HG02588 (cell line): Measurements from ENCODE around the gene SH2D6.
"Not testable (repeated sequence)": the region's sequence is repeated elsewhere in the genome, so short reads cannot be mapped to it uniquely, and the experiment has no call there.

Experiments
- ATAC-seq: cut with Tn5 transposase; IDR thresholded peaks from one replicate; pipeline ENCODE4 v1.9.1; 2021; ENCODE audit warnings: mild to moderate bottlenecking, moderate library complexity; ENCODE audit not compliant: unreplicated experiment

The SH2D6 gene

GRCh38 chr2:85418132-85419008 is at the start of gene SH2D6:
Gene SH2D6, plus strand, starts transcription at chr2:85418714. Its CDS starts 10,752 bp downstream, at chr2:85429466.
- ATAC-seq: peak; percentile 77

DNA sequence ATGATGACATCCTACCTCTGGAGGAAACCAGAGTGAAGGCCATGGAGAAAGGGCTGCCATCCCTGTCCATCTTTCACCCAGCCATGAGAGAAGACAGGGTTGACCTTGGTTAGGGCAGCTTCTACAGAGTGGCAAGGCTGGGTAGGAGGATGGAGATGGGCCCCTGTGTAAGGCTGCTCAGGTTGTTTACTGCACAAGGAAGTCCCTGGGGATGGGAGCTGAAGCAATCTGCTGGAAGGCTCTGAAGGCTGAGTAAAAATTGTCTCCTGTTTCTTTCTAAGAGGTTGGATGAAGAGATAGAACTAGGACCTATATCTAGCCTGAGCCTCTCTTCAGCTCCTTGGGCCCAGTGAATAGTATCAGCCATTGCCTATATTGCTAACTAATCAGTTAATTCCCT is 49.6 kb upstream of the SH2D6 start:
- ATAC-seq: no peak

DNA sequence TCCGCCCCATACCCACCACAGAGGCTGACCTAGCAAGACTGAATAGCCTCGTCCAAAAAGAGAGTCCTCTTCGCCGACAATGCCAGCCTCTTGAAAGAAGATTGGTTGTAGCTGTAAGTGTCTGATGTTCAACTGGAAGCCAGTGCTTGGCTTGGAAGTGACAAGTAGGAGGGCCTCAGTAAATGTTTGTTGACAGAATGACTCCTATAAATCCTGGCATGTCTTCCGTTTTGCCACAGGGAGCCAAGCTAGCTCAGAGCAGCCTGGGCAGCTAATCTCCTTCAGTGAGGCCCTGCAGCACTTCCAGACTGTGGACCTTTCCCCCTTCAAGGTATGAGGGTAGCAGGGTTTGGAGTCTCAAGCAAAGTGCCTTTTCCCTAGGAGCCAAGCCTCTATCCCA is 49.0 kb upstream of the SH2D6 start:
- no peak for ATAC-seq

DNA sequence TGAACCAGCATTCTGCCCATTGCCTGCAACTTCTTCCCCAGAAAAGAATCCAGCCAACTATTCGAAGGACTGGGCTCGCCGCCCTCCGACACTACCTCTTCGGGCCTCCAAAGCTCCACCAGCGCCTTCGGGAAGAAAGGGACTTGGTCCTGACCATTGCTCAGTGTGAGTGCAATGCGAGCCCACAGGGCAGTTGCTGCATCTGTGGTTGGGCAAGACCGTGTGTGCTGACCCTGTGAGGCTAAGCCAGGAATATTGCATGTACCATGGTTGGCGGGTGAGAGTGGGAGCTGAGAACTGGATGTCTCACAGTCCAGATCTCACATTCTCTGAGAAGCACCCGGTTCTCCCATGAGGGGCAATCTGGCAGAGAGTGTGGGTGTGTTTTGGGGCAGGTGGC is 47.5 kb upstream of the SH2D6 start:
- no peak for ATAC-seq

- no peak for ATAC-seq
These were observed 42.0 kb upstream of the SH2D6 start for GRCh38 chr2:85376291-85377065.

DNA sequence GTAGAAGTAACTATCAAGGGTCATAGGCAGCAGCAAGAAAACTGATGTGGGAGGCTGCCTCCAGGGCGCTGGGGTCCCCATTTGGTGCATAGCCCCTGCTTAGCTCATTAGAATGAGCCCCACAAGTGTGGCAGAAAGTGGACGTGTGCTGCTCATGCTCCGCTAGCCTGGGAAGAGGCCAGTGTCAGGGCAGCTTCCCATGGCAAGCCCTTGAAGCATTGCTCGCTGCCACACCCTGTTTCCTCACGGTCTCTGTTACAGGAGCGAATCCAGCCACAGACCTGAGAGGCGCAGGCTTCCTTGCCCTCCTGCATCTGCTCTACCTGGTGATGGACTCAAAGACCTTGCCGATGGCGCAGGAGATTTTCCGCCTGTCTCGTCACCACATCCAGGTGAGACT is 41.4 kb upstream of the SH2D6 start:
- ATAC-seq: no peak

DNA sequence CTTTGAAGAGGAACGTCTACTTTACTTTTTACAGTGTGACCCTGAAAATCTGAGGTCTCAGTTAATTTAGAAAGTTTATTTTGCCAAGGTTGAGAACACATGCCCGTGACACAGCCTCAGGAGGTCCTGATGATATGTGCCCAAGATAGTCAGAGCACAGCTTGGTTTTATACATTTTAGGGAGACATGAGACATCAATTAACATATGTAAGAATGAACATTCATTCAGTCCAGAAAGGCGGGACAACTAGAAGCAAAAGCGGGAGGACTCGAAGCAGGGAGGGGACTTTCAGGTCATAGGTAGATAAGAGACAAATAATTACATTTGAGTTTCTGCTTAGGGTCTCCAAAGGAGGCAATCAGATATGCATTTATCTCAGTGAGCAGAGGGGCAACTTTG is 40.3 kb upstream of the SH2D6 start:
- ATAC-seq: no peak

GRCh38 chr2:85380048-85380447 is 38.5 kb upstream of the SH2D6 start:
- ATAC-seq: no peak

DNA sequence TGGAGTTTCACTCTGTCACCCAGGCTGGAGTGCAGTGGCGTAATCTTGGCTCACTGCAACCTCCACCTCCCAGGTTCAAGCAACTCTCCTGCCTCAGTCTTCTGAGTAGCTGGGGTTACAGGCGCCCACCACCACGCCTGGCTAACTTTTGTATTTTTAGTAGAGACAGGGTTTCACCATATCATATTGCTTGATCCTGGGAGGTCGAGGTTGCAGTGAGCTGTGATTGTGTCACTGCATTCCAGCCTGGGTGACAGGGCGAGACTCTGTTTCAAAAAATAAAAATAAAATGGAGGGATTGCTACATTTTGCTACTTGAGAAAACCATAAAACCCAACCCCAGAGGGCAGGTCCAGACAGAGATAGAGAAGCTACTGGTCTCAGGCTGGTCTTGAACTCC is 35.4 kb upstream of the SH2D6 start:
- not testable (repeated sequence) for ATAC-seq

GRCh38 chr2:85383850-85384249 is 34.7 kb upstream of the SH2D6 start:
- ATAC-seq: no peak

DNA sequence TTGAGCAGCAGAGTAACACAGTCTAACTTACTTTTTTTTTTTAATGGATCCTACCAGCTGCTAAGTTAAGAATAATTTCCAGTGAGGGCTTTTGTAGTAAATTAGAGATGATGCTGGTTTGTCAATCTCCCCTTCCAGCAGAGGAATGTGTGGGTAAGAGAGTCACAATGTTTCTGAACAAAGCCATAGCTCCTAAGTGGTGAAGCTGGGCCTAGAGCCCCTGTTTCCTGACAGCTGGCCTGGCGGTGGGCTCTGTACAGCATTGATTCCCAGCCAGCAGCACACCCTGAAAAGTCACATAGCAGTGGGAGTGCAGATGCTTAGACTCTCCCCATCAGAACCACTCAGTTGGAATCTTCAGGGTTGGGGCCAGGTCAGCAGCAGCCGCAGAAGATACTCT is 32.8 kb upstream of the SH2D6 start:
- no peak for ATAC-seq

DNA sequence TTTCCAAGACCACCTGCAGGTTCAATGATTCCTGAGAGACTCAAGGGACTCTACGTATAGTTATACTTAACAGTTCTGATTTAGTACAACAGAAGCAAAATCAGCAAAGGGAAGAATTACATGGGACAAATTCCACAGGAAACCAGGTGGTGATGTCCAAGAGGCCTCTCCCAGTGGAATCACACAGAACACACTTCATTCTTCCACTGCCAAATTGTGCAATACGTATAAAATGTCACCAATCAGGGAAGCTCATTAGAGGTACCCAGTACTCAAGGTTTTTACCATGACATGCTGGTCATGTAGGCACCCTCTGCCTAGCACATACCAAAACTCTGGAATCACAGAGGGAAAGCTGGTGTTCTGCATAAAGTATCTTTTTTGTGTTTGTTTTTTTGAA is 30.8 kb upstream of the SH2D6 start:
- ATAC-seq: no peak

DNA sequence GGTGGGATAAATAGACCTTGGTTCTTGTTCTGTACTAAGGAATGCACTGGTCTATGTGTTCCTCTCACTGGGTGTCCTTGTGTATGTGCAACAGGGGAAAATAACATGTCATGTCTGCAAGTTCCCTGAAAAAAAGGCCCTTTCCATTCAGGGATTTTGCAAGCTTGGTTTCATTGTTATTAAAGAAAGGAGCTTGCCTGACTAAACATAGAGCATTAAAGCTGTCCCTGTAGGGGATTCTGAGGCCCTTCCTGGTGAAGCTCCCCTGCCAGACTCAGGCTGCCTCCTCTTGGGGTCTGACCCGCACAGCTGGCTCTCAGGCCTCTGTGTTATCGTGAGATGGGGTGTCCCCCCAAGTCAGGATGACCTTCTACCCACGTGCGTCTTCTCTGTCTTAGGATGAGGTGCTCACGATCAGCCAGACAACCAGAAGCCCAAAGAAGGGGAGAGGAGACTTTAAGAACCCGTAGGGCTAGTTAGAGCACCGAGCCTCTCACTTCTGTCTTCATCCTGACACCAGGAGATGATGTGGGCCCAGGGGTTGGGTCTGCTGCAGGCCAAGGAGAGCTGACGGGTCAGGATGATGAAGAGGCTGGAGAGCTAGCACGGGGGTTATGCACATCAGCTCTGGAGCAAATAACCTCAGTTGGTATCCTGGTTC is 29.5 kb upstream of the SH2D6 start:
- ATAC-seq: no peak

DNA sequence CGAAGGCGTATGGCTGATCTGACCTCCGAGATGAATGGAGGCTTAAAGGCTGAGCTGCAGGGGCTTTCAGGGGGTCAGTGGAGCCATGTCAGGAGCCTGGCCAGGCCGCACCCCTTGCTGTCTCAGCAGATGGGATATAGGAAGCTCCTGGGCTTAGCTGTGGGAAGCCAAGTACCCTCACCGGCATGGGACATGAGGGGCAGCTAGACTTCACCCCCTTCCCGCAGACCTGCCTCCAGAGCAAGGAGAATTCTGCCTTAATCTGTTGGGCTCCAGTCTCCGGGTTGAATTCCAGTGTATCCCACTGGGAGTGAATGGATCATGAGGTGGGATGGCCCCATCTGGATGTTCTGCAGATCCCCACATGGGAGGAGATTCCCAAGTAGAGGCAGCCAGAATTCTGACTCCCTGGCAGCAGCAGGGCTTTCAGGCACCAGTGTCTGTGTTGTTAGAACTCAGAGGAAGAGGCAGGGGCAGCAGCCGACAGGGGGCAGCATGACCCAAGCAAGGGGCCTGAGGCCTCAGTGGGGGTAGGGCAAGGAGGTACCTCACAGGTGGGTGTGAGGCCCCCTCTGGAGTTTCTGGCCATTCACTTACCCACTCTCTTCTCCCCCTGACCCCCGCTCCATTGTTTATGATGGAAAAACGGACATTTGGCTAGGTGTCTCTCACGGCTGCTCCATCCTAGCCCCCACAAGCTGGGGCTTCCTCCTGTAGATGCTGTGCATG is 27.4 kb upstream of the SH2D6 start:
- no peak for ATAC-seq

GRCh38 chr2:85393836-85394235 is 24.7 kb upstream of the SH2D6 start:
- no peak for ATAC-seq

- ATAC-seq: no peak
These were observed 24.2 kb upstream of the SH2D6 start for GRCh38 chr2:85394261-85394681.

DNA sequence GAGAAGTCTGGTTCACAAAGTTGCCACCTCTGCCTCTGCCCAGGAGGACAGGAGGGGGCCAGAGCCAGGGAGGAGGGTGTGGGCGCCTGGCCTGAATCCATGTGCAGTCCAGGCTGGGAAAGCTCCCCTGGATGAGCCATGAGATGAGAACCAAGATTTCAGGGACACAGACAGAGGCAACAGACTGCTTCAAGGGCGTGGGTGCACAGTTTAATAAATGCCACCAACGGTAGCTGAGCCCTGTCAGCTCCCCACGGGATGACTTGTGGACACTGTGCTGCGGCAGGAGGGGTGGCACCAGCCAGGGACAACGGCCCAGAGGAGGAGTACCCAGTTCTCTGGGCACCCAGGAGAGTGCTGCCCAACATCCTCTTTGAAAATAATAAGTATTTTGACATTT is 23.5 kb upstream of the SH2D6 start:
- ATAC-seq: no peak

DNA sequence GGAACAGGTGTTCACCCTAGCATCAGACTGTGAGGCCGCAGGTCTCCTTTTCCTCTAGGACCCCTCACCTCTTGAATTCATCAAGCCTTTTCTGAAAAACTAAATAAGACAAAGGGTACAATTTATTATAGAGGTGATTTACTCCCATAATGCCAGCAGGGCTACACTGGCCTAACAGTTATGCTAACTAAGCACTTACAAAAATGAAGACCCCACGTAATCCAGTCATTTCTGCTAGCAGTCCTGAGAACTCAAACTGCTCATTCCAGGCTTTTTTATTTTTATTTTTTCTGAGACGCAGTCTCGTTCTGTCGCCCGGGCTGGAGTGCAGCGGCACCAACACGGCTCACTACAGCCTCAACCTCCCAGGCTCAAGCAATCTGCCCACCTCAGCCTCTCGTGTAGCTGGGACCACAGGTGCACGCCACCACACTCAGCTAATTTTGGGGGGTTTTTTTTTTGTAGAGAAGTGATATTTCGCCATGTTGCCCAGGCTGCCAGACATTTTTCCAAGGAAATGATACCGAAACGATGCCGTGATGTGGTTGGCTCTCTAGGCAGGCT is 22.5 kb upstream of the SH2D6 start:
- no peak for ATAC-seq

GRCh38 chr2:85396531-85397470 is 21.7 kb upstream of the SH2D6 start:
- ATAC-seq: no peak
